HG03025 (cell line): ENCODE results near the gene ARF3.

Experiments used
- ATAC-seq: cut with Tn5 transposase; IDR thresholded peaks from one replicate; pipeline ENCODE4 v1.9.1; 2021; ENCODE audit warnings: mild to moderate bottlenecking, moderate library complexity; ENCODE audit not compliant: unreplicated experiment, low FRiP score

ARF3 gene

DNA sequence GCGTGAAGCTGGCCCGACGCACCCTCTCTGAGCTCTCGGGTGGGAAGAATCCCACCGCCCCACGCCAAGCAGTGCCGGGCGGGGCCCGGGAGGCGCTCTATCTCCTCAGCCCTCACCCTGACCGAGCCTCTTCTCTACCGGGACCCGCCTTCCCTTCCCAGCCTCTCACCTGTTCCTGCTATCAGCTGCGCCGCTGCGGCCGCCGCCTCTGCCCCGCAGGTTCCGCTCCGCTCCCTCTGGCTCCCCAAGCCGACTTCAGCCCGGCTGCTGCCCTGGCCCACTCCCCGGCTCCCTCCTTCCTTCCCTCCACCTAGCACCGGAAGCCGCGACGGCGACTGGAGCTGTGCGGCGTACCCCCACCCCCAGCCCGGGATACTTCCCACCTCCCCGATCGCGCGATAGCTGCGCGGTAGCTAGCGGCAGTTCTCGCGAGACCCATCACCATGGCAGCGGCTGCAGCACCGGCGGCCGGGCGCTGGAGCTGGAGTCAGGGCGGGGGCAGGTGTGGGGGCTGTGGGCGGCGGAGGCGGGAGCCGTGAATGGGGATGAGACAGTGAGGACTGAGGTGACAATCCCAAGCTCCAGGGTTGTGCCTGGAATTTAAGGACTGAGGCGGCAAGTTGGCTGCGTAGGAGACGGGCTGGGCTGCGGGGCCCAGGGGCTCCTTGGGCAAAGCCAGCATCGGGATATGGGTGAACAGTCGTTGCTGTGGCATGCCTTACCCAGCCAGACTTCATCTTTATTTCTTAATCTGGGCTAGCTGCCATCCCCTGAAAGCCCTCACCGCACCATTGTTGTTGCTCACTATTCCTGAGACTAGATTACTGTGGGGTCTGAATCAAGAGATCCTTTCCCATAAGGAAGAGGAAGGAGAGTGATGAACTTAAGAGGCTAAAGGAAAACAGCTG lies at the start of gene ARF3:
ARF3 (minus strand) TSS at position 347 of the 908 bp plus-strand sequence. CDS start 16,392 bp downstream, outside the sequence.
- ATAC-seq = no peak

DNA sequence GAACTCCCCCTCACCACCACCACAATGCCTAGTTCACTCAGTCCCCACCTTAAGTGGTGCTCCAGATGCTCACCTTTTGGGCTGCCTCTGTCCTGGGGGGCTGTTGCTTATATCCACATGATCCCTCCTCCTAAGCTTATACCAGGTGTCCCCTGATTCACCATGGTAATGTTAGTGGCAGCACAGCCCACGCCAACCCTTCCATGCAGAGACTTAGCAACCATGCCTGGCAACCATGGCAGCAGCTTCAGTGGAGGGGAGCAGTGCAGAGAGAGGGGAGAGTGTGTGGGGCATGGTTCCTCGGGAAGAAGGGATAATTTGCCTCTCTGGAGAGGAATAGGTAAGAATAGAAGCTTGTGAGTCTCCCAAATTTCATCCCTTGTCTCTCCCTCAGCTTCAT lies 43.1 kb upstream of the ARF3 start:
- no peak for ATAC-seq

DNA sequence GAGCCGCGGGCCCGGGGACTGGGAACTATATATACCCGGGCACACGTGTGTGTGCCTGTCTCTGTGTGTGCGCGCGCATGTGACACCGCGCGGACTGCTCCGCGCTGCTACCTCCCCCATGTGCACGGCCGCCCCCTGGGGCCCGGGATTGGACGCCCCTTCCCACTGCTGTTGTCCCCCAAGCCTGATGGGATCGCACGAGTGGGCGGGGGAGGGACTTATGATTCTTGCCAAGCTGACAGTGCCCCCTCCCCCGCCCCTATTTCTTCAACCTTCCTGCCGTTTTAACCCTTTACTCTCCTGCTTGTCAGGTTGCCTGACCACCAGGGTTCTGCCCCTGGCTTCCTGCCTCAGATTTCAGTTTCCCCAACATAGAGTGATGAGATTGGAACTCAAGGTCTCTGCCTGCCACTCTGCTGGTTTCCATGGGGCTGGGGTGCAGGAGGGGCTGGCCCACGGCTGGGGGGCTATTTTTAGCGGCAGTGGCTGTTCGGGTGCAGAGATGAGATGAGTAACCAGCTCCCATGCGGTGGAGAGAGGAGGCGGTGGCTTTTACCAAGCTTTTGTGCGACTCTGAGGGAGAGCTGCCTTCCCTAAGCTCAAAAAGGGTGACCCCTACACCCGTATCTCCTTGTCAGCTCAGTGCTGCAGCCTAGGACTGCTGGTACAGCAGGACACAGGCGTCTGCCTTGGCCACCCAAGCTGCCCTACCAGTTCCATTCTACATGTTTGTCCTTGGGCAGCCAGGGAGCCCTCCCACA lies 42.3 kb upstream of the ARF3 start, which contains the start of gene DDN:
DDN (minus strand) TSS at position 5 of the 761 bp plus-strand sequence. CDS start 88 bp downstream, outside the sequence.
- no peak for ATAC-seq

DNA sequence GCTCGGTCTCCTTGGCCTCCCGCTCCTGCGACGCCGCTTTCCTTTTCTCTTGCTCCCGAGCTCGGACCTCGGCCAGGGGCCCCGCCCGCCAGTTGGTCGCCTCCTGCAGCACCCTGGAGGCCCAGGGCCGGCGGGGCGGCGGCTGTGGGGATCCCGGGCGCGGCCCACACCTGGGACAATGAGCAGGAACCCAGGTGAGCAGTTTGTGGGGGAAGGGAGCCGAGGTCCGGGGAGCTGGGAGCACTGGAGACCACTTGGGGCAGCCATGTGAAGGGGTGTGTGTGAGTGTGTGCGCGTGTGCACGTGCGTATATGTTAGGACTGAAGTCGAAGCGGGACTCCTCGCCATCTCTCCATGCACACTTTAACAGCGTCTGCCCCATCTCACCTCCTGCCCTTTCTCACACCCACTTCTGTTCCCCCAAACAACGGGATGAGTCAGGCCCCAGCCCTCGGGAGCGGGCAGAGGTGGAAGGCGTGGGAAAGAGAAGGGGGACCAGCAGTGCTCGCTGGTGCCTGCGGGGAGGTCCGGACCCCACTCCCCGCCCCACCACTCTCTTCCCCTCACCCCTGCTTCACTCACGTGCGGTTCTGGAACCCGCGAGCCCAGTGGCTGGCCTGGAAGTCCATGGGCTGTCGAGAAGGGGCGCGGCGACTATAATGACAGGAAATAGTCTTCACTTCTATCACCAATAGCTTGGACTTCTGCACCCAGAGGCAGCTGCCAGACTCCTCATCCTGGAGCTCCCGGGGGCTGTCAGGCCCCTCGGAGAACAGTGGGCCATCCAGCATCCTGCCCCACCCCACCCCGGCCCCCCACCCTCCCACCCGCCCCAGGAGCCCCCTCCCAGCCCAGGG lies 41.4 kb upstream of the ARF3 start:
- ATAC-seq = no peak

DNA sequence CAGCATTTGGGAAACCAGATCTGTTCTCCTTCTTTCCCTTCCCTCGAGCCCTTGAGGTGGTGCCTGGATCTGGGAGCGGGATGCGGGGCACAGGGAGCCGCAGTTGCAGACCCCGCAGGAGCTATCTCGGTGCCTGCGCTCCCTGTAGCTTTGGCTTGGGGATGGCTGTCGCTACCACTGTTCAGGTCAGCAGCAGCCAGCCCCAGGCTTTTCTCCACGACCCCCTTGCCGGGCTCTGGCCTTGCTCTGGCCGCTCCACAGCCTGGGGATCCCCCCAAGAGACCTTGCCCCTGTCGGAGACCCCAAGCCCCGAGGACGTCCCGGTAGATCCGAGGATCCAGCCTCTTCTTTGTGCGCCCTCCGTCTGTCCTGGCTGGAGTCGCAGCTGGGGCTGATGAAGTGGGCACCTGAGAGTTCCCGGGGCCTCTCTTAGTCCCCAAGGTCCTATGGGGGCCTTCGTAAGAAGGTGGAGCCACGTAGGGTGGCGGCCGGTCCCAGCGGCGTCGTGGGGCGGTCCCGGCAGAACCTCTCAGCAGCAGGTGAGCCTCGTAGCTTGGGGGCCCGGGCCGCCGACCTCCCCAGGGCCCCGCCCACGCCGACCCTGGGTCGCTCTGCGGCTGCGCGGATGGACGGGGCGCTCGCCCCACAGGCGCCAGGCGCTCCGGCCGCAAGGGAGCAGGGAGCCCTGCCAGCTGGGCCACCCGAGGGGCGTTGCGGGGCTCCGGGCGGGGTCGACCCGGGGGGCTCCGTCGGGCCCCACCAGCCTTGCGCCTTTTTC lies 40.6 kb upstream of the ARF3 start:
- no peak for ATAC-seq

DNA sequence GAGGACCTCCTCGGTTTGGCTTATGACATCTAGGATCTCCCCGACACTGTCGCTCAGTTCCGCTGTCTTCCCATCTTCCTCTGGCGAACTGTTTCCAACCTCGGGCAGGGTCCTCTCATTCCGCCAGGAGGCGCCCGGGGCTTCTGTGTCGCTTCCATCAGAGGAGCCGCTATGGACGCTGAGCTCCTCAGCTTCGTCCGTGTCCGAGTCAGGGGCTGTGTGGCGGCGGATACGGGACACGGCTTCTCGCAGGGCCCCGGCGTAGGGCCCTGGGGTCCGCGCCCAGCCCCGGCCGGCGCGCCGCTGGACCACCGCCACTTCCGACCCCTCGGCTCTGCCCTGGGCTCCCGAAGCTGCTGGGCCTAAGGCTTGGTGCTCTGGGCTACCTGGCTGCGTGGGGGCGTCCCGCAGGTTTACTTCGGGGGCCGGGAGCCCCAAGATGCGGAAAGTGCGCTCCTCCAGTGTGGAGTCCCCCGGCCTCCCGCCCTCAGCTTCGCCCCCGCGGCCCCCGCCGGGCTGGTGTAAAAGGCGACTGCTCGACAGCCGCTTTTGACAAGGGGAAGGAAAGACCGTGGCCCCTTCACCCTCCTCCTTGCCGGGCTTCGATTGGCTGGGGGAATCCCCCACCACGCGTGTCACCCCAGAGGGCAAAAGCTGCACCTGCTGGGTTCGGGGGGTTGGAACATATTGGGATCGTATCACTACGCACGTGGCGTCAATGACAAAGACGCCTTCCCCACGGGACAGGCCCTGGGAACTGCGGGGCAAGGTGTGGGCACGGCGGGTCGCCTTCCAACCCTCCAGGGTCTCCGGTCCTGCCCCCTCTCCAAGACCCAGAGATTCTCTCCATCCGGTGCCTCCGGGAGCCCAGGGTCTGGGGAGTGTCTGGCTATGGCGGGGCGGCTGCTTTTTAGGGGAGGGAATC lies 39.8 kb upstream of the ARF3 start:
- ATAC-seq = no peak

DNA sequence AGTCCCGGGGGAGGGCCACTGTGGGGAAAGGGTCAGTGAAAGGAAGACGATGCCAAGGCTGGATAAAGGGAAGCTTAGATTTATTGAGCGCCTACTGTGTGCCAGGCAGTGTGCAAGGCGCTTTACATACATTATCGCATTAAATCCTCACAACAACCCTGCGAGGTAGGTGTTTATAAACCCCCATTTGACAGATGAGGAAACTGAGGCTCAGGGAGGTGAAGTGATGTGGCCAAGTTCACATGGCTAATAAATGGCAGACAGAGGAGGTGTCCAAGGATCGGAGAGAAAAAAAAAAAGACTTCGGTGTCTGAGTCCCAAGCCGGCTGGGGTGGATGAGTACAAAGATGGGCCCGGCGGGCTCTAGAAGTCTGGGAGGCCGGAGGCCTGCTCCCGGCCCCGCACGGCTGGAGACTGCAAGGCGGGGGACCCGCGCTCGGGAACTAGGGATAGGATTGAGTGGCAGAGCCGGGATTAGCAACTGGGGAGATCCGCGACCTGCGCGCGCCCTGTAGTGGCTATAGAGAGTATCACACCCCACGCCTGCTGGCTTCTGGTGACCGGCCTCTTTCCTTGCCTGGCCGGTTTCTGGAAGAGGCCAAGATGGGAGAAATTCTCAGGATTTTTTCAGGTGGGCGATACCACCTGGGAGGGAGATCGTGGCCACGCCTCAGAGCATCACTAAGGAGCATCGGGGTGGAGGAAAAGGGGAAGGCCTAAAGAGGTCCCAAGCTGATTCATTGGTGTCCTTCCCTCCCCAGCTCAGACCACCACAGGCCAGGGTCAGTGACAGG lies 38.0 kb upstream of the ARF3 start:
- no peak for ATAC-seq

DNA sequence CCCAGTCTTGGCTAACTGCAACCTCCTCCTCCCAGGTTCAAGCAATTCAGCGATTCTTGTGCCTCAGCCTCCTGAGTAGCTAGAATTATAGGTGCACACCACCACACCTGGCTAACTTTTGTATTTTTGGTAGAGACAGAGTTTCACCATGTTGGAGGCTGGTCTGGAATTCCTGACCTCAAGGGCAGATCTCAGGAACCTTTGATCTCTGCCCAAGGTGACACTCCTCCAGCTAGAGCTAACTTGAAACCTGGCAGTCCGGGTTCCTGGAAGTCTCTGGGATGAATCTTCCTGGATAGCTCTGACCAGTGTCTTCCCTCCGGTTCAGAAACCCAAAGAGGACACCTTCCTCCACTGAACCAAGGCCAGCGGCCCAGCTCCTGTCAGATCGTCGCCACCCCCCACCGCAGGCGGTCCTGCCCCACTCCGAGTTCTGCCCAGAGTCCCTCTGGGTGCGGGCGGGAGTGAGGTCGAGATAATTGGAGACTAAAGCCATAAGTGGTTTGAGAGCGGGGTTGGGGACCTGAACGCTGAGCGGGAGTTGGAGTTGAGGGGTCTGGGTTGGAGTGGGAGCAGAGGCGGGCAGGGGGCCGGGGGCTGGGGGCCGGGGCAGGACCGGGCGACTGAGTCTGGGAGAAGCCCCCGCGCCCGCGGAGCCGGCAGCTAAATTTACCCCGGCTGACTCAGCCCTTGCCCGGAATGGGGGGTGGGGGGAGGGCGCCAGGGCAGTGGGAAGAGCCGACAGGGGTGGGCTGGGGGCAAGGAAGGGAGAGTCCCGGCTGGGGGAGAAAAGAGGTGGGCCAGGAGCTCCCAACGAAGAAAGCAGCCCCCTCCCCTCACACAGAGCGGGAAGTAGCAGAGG lies 37.2 kb upstream of the ARF3 start:
- no peak for ATAC-seq

DNA sequence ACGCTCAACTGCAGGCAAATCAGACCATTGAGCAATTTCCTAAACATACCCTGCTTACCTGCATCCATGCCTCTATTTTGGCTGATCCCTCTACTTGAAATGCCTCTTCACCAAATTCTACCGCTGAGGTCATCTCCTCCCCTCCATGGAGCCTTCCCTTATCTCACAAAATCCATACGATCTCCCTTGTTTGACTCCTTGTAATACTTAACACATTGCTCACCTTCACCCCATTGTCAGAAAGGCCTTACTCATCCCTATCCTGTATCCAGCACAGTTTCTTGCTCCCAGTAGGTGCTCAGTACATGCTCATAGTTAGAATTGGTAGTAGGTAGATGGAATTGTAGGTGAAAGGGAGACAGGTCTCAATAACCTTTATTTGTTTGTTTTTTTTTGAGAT lies 36.5 kb upstream of the ARF3 start:
- ATAC-seq = no peak

DNA sequence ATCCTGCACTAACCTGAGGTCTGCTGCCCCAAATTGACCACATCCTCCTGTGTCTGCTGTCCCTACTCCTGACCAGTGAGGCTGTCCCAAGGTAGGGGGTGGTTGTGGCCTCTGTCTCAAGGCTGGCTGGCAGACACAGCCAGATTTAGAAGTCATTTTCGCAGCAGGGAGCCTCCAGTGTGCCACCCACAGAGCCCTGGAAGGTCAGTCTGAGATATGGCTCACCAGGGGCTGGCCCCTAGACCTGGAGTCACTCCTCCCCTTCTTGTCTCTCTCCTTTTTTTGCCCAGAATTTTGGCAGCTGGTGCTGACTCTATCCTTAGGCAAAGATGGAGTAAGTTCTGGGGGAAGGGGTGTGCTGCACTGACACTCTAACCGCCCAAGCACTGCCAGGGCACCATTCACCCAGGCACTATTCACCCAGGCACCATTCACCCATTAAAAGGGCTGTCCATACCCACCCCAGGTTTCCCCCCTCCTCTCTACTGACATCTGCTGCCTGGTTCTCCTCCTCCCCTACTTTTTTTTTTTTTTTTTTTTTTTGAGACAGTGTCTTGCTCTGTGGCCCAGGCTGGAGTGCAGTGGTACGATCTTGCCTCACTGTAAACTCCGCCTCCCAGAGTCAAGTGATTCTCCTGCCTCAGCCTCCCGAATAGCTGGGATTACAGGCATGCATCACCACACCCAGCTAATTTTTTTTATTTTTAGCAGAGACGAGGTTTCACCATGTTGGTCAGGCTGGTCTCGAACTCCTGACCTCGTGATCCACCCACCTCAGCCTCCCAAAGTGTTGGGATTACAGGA lies 34.2 kb upstream of the ARF3 start:
- ATAC-seq = no peak

DNA sequence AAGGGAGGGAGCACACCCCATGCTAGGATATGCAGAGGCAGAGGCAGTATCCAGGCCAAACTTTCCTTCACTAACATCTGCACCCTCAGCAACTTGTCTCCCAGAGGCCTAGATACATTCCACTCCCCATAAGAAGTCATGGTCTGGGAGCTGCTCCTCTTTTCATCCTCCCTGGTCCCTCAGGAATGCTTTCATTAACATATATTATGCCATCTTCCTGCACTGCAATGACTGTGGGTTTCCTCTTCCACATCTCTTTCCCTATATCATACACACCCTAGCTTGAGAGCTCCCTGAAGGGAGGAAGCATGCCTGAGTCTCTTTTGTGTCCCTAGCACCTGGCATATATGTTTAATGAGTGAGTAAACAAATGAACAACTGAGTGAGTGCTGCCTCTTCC lies 33.3 kb upstream of the ARF3 start:
- no peak for ATAC-seq

DNA sequence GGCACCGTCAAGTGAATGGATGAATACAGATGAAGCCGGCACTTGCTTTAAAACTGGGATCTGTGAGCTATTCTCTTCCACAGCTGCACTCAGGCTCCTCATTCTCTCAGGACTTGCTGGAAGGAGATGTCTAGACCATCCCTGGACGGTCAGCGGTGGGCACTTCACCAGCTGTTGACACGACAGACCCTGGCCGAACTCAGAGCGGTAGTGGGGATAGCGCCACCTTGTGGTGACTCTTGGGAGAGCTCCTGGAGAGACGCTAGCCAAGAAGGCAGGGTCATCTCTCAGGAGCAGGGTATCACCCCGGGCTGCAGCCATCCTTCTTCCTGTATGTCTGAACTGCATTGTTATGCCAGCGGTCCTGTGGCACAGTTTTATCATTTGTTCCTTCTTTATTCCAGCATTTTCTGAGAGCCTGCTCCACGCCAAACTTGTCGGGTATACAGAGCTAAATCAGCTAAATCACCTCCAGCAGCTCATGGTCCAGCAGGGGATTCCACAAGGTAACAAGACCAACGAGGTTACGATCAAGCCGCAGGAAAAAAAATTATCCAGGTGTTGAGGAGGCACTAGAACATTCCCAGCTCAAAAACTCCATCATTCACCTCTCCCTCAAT lies 30.9 kb upstream of the ARF3 start:
- no peak for ATAC-seq

DNA sequence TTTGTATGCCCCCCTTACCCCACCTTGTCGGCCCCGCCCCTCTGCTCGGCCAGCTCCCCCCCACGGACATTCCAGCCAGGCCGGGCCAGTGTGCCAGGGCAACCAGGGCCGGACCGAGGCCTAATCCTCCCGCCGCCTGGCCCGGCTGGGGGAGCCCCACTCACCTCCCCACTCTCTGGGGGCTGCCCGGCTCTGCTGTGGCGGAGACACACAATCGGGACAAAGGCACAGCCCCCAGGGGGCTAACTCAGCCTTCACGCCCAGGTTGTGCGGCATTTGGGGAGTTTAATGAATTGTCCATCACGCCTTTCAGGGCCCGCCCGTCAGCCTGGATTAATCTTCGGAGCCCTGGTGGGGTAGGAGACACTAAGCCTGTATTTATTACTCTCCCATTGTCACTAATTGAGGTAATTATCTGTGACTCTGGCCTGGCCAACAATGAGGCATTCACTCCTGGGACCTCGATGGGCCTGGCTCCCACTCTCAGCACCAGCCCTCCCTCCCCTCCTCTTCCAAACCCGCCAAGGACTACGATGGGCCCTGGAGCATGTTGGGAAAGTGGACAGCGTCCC lies 29.5 kb upstream of the ARF3 start:
- no peak for ATAC-seq

DNA sequence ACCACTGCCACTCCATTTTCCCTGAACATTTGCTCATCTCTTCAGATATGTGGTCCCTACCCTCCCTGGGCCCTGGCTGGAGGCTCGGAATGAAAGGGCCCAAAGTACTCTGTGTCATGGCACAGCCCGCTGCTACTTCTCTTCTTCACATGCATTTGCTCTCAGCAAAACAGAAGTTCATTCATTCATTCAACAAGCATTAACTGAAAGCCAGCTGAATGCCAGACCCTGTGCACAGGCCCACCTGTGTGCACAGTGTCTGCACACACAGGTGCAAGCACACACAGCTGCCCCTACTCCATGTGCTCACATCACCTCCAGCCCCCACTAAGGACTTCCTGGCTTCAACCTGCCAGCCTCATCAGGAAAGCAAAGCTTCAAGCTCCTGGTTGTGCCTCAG lies 28.6 kb upstream of the ARF3 start:
- no peak for ATAC-seq

DNA sequence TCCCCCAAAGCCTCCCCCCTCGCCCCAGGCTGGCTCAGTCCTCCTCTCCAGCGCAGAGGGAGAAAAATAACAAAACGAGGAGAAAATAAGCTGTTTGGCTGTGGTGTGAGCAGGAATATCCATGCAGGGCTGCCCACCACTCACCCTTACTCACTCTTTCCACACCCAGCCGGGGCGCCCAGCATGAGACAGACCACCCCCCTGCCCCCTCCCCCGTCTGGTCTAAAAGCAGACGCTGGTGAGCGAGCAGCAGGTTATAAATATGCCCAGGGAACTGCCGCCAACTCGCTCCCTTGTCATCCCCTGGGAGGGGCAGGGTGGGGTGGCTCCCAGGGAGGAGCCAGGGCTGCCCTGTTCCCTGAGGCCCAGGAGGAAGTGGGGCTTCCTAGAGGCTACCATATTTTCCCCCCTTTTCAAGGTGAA lies 28.2 kb upstream of the ARF3 start:
- ATAC-seq = no peak
